HCT116 (cell line): Measurements from ENCODE around the gene ERMARD. TPM values are rescaled to one million over a fixed set of nuclear protein-coding genes. Genes with fewer than 3 reads are reported as not detected.

Source experiments
- ATAC-seq: fragments of 200-7000 bp; cut with Tn5 transposase; 2 replicates; pipeline ENCODE4 v1.9.1; 2020; ENCODE audit warnings: mild to moderate bottlenecking, moderate library complexity
- BruUV-seq: library from RNA; stranded (reverse); fragments of 400-500 nt; replicated peaks from 2 replicates; lab custom pipeline; 2021; lab: Mats Ljungman, UMichigan
- CTCF ChIA-PET: fragments of 300-600 bp; sonication (Branson Sonifier 250); formaldehyde crosslinking; loops from one replicate; lab custom pipeline; 2021; ENCODE audit warnings: antibody characterized with exemption; lab: Charles Lee
- POLR2A ChIA-PET: fragments of 300-600, 350-600 bp; sonication (Branson Sonifier 250); formaldehyde crosslinking; loops from one replicate; lab custom pipeline; 2021; ENCODE audit warnings: antibody characterized with exemption; lab: Charles Lee
- RAD21 ChIA-PET, 2 experiments: fragments of 300-600 bp; sonication (Branson Sonifier 250); formaldehyde crosslinking; loops; one replicate each; lab custom pipeline; 2023; ENCODE audit warnings: low total read pairs in 2 of 2; ENCODE audit not compliant: uncharacterized antibody in 2 of 2, unreplicated experiment in 2 of 2, low non-redundant PET in 1 of 2; lab: Charles Lee
- DNase-seq: peaks from one replicate; pipeline ENCODE4 v3.0.0-alpha.2; 2010; ENCODE audit warnings: low read depth, low spot score
- H2AFZ ChIP-seq: fragments of 200-600 bp; shearing (Covaris generic), sonication (generic); 2 replicates; pipeline ENCODE4 v1.6.1; 2017; ENCODE audit warnings: low read depth, mixed run types, mixed read lengths, antibody characterized with exemption, low read length; ENCODE audit not compliant: poor library complexity, severe bottlenecking
- H3K27ac ChIP-seq: 2 replicates; pipeline ENCODE4 v1.5.1; 2012; ENCODE audit warnings: low read depth, low read length
- H3K27me3 ChIP-seq: fragments of 200-600 bp; sonication (generic); 2 replicates; pipeline ENCODE4 v1.6.1; 2016; ENCODE audit warnings: mixed run types, low read length, mixed read lengths; ENCODE audit not compliant: insufficient read depth
- H3K36me3 ChIP-seq, 2 experiments: fragments of 200-500 bp in 1 of 2; fragments of 200-600 bp in 1 of 2; sonication (Bioruptor generic) in 1 of 2; sonication (generic) in 1 of 2; 2 replicates each; pipeline versions ENCODE4 v1.5.1 to v1.6.1; 2014 to 2016; ENCODE audit warnings: low read length in 2 of 2, inconsistent platforms in 1 of 2, mixed read lengths in 1 of 2, mixed run types in 1 of 2; ENCODE audit not compliant: insufficient read depth in 2 of 2, control insufficient read depth in 1 of 2
- H3K4me1 ChIP-seq, 2 experiments: fragments of 200-600 bp in 1 of 2; sonication (generic) in 1 of 2; 2 replicates each; pipeline versions ENCODE4 v1.5.1 to v1.6.1; 2012 to 2017; ENCODE audit warnings: low read length in 2 of 2, inconsistent platforms in 1 of 2, mild to moderate bottlenecking in 1 of 2, mixed read lengths in 1 of 2, mixed run types in 1 of 2, moderate library complexity in 1 of 2; ENCODE audit not compliant: insufficient read depth in 2 of 2, control insufficient read depth in 1 of 2
- H3K4me2 ChIP-seq: fragments of 200-600 bp; sonication (generic); 2 replicates; pipeline ENCODE4 v1.6.1; 2017; ENCODE audit warnings: mixed run types, low read length, mixed read lengths
- H3K4me3 ChIP-seq, 2 experiments: fragments of 200-600 bp in 1 of 2; sonication (generic) in 1 of 2; replicated peaks in 1 of 2; 2 replicates each; pipeline ENCODE4 v1.5.1; 2011 to 2016; ENCODE audit warnings: low read length in 2 of 2, control low read depth in 1 of 2, low read depth in 1 of 2, mild to moderate bottlenecking in 1 of 2, mixed read lengths in 1 of 2, mixed run types in 1 of 2
- H3K79me2 ChIP-seq: fragments of 200-600 bp; sonication (generic); 2 replicates; pipeline ENCODE4 v1.6.1; 2017; ENCODE audit warnings: mild to moderate bottlenecking, mixed run types, low read length, moderate library complexity, mixed read lengths; ENCODE audit not compliant: insufficient read depth
- H3K9ac ChIP-seq: fragments of 200-600 bp; sonication (generic); 2 replicates; pipeline ENCODE4 v1.6.1; 2016; ENCODE audit warnings: low read length, mixed read lengths
- H3K9me2 ChIP-seq: fragments of 200-600 bp; sonication (generic), shearing (Covaris generic); 2 replicates; pipeline ENCODE4 v1.6.1; 2017; ENCODE audit warnings: mixed run types, mild to moderate bottlenecking, moderate library complexity; ENCODE audit not compliant: insufficient read depth
- H3K9me3 ChIP-seq, 2 experiments: fragments of 200-500 bp in 1 of 2; fragments of 200-600 bp in 1 of 2; sonication (Bioruptor generic) in 1 of 2; sonication (generic) in 1 of 2; 2 replicates each; pipeline ENCODE4 v1.6.1; 2014 to 2017; ENCODE audit warnings: low read length in 2 of 2, mixed read lengths in 2 of 2, inconsistent platforms in 1 of 2, low read depth in 1 of 2, mild to moderate bottlenecking in 1 of 2, mixed run types in 1 of 2, moderate library complexity in 1 of 2; ENCODE audit not compliant: control insufficient read depth in 1 of 2, insufficient read depth in 1 of 2
- H4K20me1 ChIP-seq: fragments of 200-600 bp; sonication (generic), shearing (Covaris generic); 2 replicates; pipeline ENCODE4 v1.6.1; 2017; ENCODE audit warnings: mixed run types, mild to moderate bottlenecking, moderate library complexity; ENCODE audit not compliant: insufficient read depth
- ATF3 ChIP-seq: IDR thresholded peaks from 2 replicates; pipeline ENCODE4 v1.6.1; 2012
- CTCF ChIP-seq, 3 experiments: fragments of 200-600 bp in 1 of 3; sonication (generic) in 1 of 3; IDR thresholded peaks in 2 of 3; conservative IDR thresholded peaks in 1 of 3; 2 replicates each; pipeline ENCODE4 v1.5.1; 2012 to 2017; ENCODE audit warnings: low read depth in 2 of 3, low read length in 2 of 3, antibody characterized with exemption in 1 of 3, borderline replicate concordance in 1 of 3, control low read depth in 1 of 3, mild to moderate bottlenecking in 1 of 3, mixed read lengths in 1 of 3, mixed run types in 1 of 3, moderate library complexity in 1 of 3; ENCODE audit not compliant: insufficient read depth in 1 of 3
- ELF1 ChIP-seq: IDR thresholded peaks from 2 replicates; pipeline ENCODE4 v1.6.1; 2012; ENCODE audit warnings: low read depth, borderline replicate concordance
- FOSL1 ChIP-seq: IDR thresholded peaks from 2 replicates; pipeline ENCODE4 v1.6.1; 2012; ENCODE audit warnings: low read depth
- POLR2AphosphoS5 ChIP-seq: IDR thresholded peaks from 2 replicates; pipeline ENCODE4 v1.6.1; 2011; ENCODE audit warnings: mild to moderate bottlenecking, low read depth, low read length, moderate library complexity
- RAD21 ChIP-seq: IDR thresholded peaks from 2 replicates; pipeline ENCODE4 v1.6.1; 2012; ENCODE audit warnings: low read depth, mild to moderate bottlenecking
- REST ChIP-seq: IDR thresholded peaks from 2 replicates; pipeline ENCODE4 v1.6.1; 2012; ENCODE audit warnings: low read depth
- SIN3A ChIP-seq: IDR thresholded peaks from 2 replicates; pipeline ENCODE4 v1.6.1; 2012; ENCODE audit warnings: low read depth
- SP1 ChIP-seq: IDR thresholded peaks from 2 replicates; pipeline ENCODE4 v1.6.1; 2012; ENCODE audit warnings: low read depth
- SRF ChIP-seq: IDR thresholded peaks from 2 replicates; pipeline ENCODE4 v1.6.1; 2012; ENCODE audit warnings: low read depth
- TCF7L2 ChIP-seq: IDR thresholded peaks from 2 replicates; pipeline ENCODE4 v1.7.0; 2011; ENCODE audit warnings: borderline replicate concordance, inconsistent platforms; ENCODE audit not compliant: insufficient read depth, insufficient read length; ENCODE audit errors: extremely low read depth
- ZBTB33 ChIP-seq: IDR thresholded peaks from 2 replicates; pipeline ENCODE4 v1.6.1; 2011; ENCODE audit warnings: mild to moderate bottlenecking, low read length, moderate library complexity; ENCODE audit not compliant: insufficient replicate concordance; ENCODE audit errors: extremely low read depth
- ZNF274 ChIP-seq: fragments of 200-500 bp; sonication (Bioruptor generic); IDR thresholded peaks from 2 replicates; pipeline ENCODE4 v1.6.1; 2014; ENCODE audit warnings: mild to moderate bottlenecking, low read depth, low read length, inconsistent platforms
- intact Hi-C: fragments of 100-400 bp; cut with micrococcal nuclease; formaldehyde crosslinking; loops from 2 replicates; pipeline ENCODE4 v1.10.0; 2022
- total RNA-seq: library from RNA; stranded (reverse); gene quantifications from one replicate; pipeline ENCODE4 v1.2.1, GENCODE V29; 2021; ENCODE audit not compliant: unreplicated experiment

ERMARD gene
- total RNA-seq, 1 experiment from 2014 or later, result 24.7 TPM

GRCh38 chr6:169709293-169709692 lies 42.1 kb upstream of the ERMARD start (continued):
- TF ChIP-seq TCF7L2 (no peak), REST (no peak), FOSL1 (no peak), RAD21 (no peak), ATF3 (no peak)
- TF ChIP-seq, all 23 proteins: peak for 0

GRCh38 chr6:169710009-169710408 lies 41.4 kb upstream of the ERMARD start:
- no peak overlapping the region for H3K9ac ChIP-seq
- ChIA-PET POLR2A (no interaction called here), CTCF (no interaction called here), RAD21 (no interaction called here)
- H3K4me2 ChIP-seq, result no peak overlapping the region
- no peak overlapping the region for H2AFZ ChIP-seq
- intact Hi-C loops, result no loop called here
- no peak overlapping the region for H3K4me3 ChIP-seq
- H3K36me3 ChIP-seq, result peaks cover 6 to 15% of the 10 kb centered on the region in 2 experiments; a peak in 2 of 4 replicates
- H3K27me3 ChIP-seq, result no peaks in the 10 kb centered on the region
- no peaks in the 10 kb centered on the region for H3K4me1 ChIP-seq
- BruUV-seq, result no TSS peak
- no peaks in the 10 kb centered on the region for H4K20me1 ChIP-seq
- no peaks in the 10 kb centered on the region for H3K9me2 ChIP-seq
- no peak for DNase-seq
- H3K9me3 ChIP-seq, result no peaks in the 10 kb centered on the region
- no peak overlapping the region for H3K27ac ChIP-seq
- no peak for ATAC-seq
- H3K79me2 ChIP-seq, result peaks cover 12% of the 10 kb centered on the region
- no peak for TF ChIP-seq SP1
- TF ChIP-seq POLR2AphosphoS5, result no peak
- TF ChIP-seq SIN3A, result no peak
- no peak for TF ChIP-seq CTCF (IDR thresholded peaks at IDR 0.05 in 2 of 3, conservative IDR thresholded peaks at IDR 0.05 in 1 of 3; ENCODE audit: borderline replicate concordance in 1 of 3, insufficient read depth in 1 of 3, low read depth in 2 of 3, low read length in 2 of 3)
- no peak for TF ChIP-seq ELF1
- TF ChIP-seq SRF, result no peak
- TF ChIP-seq TCF7L2, result no peak
- TF ChIP-seq ZNF274, result no peak
- TF ChIP-seq REST, result no peak
- TF ChIP-seq ZBTB33, result no peak
